Inflammatory macrophage (primary cell): ENCODE data around the gene PABPN1.

Source experiments
- DNase-seq, 2 donors: peaks; one replicate each; pipeline ENCODE4 v3.0.0-alpha.2; 2020 to 2022

Gene PABPN1

GRCh38 chr14:23326491-23327332 is 5.5 kb downstream of the PABPN1 start:
- no peak for DNase-seq

GRCh38 chr14:23327947-23328744 is 6.9 kb downstream of the PABPN1 start:
- DNase-seq: peak; percentile 76 to 80

GRCh38 chr14:23335623-23336022 is 14.4 kb downstream of the PABPN1 start:
- no peak for DNase-seq

- DNase-seq: no peak
Measured at GRCh38 chr14:23339506-23340268, 18.4 kb downstream of the PABPN1 start.

GRCh38 chr14:23344481-23344880 is 23.2 kb downstream of the PABPN1 start:
- DNase-seq: no peak

- DNase-seq: no peak
Measured at GRCh38 chr14:23345987-23346692, 24.9 kb downstream of the PABPN1 start.

GRCh38 chr14:23346693-23347405 is 25.6 kb downstream of the PABPN1 start:
- no peak for DNase-seq

GRCh38 chr14:23347406-23348296 is 26.4 kb downstream of the PABPN1 start:
- DNase-seq: no peak

GRCh38 chr14:23348297-23348655 is 27.0 kb downstream of the PABPN1 start:
- no peak for DNase-seq

- no peak for DNase-seq
Measured at GRCh38 chr14:23349156-23349845, 28.0 kb downstream of the PABPN1 start.

- DNase-seq: no peak
Measured at GRCh38 chr14:23351681-23352505, 30.6 kb downstream of the PABPN1 start.

- DNase-seq: peak in 1 of 2 donors; percentile 8
Measured at GRCh38 chr14:23352506-23353432, 31.5 kb downstream of the PABPN1 start, which contains the start of gene SLC22A17. Gene SLC22A17 (minus strand): TSS chr14:23352887.

GRCh38 chr14:23353433-23353780 is 32.1 kb downstream of the PABPN1 start:
- no peak for DNase-seq

- no peak for DNase-seq
Measured at GRCh38 chr14:23354990-23355389, 33.7 kb downstream of the PABPN1 start.

- no peak for DNase-seq
Measured at GRCh38 chr14:23355871-23356435, 34.7 kb downstream of the PABPN1 start.

- DNase-seq: no peak
Measured at GRCh38 chr14:23356662-23357061, 35.4 kb downstream of the PABPN1 start.

GRCh38 chr14:23357261-23357660 is 36.0 kb downstream of the PABPN1 start:
- DNase-seq: no peak

GRCh38 chr14:23358042-23358441 is 36.8 kb downstream of the PABPN1 start:
- no peak for DNase-seq
